ENCODE data around the gene RDH11. TPM values are rescaled to one million over a fixed set of nuclear protein-coding genes. Genes with fewer than 3 reads are reported as not detected.

Gene RDH11
- total RNA-seq, 1 donor from 2014 or later: 25.1 TPM

DNA sequence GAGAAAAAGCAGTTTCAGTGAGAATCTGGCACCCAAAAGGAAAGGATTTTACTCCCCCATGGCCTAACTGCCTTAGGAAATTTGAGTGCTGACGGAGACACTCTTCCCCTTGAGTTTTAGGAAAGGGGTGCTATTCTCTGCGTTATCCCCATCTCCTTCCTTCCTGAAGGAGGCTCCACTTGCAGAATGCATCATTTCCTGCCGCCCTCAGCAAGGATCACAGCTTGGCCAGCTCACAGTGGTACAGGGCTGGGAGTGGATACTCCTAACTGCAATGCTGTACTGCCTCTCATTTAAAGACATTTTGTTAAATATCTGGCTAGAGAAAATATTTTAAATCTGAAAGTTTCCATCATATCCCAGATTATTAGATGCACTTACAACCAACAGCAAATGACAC is 39.1 kb upstream of the RDH11 start:
- TF ChIP-seq, protein P1, sequence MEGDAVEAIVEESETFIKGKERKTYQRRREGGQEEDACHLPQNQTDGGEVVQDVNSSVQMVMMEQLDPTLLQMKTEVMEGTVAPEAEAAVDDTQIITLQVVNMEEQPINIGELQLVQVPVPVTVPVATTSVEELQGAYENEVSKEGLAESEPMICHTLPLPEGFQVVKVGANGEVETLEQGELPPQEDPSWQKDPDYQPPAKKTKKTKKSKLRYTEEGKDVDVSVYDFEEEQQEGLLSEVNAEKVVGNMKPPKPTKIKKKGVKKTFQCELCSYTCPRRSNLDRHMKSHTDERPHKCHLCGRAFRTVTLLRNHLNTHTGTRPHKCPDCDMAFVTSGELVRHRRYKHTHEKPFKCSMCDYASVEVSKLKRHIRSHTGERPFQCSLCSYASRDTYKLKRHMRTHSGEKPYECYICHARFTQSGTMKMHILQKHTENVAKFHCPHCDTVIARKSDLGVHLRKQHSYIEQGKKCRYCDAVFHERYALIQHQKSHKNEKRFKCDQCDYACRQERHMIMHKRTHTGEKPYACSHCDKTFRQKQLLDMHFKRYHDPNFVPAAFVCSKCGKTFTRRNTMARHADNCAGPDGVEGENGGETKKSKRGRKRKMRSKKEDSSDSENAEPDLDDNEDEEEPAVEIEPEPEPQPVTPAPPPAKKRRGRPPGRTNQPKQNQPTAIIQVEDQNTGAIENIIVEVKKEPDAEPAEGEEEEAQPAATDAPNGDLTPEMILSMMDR (IDR thresholded peaks at IDR 0.05): no peak
- Histone ChIP-seq H3K4me1 (no peaks in the 10 kb centered on the region), H3K27ac (no peak overlapping the region), H3K4me3 (no peak overlapping the region), H3K27me3 (no peaks in the 10 kb centered on the region), H3K9me3 (no peaks in the 10 kb centered on the region), H3K36me3 (no peaks in the 10 kb centered on the region)
- DNase-seq (ENCODE audit: low spot score in 2 of 2): no peak
- intact Hi-C loops (cut with DNase I): no loop called here

DNA sequence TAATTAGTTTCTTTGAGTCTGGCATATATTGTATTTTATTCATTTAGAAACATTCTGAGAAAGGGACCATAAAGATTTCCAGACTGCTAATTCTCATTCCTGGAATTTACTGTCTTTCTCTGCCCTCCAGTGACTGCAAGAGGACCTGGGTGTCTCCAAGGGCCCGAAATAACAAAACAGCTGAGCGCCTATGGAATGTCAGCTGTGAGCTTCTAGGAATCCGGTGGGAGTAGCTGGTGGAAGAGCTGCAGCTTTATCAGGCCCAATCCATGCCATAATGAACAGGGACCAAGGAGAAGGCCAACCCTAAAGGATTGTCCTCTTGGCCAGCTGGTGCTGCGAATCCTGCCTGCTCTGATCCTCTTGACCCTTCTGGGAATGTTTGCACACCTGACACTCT is 38.1 kb upstream of the RDH11 start:
- intact Hi-C loops (cut with DNase I): no loop called here

DNA sequence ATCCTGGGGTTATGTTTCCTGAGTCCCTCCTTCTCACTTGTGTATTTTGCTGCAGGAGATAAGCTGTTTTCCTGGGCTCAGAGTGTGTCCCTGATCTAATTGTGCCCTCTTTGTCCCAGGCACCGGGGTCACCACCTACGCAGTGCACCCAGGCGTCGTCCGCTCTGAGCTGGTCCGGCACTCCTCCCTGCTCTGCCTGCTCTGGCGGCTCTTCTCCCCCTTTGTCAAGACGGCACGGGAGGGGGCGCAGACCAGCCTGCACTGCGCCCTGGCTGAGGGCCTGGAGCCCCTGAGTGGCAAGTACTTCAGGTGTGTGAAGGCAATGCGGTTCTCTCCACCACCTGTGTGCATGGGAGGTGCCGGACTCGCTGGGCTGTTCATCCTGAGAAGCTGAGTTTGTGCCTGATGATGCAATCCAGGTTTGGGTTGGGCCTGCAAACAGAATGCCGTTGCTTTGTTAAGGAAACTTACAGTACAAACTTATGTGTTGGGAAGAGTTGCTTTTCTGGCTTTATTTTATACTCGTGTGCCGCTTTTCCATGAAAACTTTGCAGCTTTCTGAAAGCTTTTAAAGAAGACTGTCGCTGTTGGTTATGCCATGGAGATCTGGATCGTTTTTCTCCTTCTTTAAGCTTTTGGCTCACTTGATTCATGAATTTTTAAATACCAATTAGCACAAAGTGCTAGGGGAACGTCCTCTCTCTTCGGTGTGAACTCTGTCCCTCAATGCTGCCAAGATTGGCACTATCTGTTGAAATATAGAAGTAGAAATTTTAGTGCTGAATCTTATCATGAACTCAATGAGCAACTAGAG is 33.7 kb upstream of the RDH11 start:
- no peaks in the 10 kb centered on the region for H3K9me3 ChIP-seq
- no peaks in the 10 kb centered on the region for H3K27me3 ChIP-seq
- H3K36me3 ChIP-seq: no peaks in the 10 kb centered on the region
- intact Hi-C loops (cut with DNase I): no loop called here
- no peak for DNase-seq (ENCODE audit: low spot score in 2 of 2)
- TF ChIP-seq, protein P1 (IDR thresholded peaks at IDR 0.05): no peak
- no peak overlapping the region for H3K27ac ChIP-seq
- no peaks in the 10 kb centered on the region for H3K4me1 ChIP-seq
- no peak overlapping the region for H3K4me3 ChIP-seq

More for the DNA sequence above, 38.1 kb upstream of the RDH11 start:
- TF ChIP-seq, protein P1 (IDR thresholded peaks at IDR 0.05): no peak
- DNase-seq (ENCODE audit: low spot score in 2 of 2): no peak
- Histone ChIP-seq H3K36me3 (no peaks in the 10 kb centered on the region), H3K4me1 (no peaks in the 10 kb centered on the region), H3K27me3 (no peaks in the 10 kb centered on the region), H3K27ac (no peak overlapping the region), H3K4me3 (no peak overlapping the region), H3K9me3 (no peaks in the 10 kb centered on the region)

DNA sequence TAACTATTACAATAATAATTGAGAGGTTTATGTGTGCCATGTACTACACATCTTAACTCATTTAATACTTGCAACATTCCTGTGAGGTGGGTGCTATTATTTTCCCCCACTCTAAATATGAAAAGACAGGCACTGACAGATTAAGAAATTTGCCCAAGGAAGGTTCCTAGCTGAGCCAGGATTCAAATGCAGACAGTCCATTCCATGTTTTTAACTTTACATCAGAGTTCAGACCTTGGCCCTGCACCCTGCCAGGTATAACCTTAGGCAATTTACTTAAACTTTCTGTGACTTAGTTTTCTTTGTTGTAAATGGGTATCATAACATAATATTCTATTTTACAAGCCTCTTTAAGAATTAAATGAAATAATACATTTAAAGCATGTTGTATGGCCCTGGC is 32.7 kb upstream of the RDH11 start:
- no peaks in the 10 kb centered on the region for H3K36me3 ChIP-seq
- no peak overlapping the region for H3K27ac ChIP-seq
- DNase-seq (ENCODE audit: low spot score in 2 of 2): no peak
- H3K4me3 ChIP-seq: no peak overlapping the region
- TF ChIP-seq, protein P1 (IDR thresholded peaks at IDR 0.05): no peak
- H3K4me1 ChIP-seq: no peaks in the 10 kb centered on the region
- intact Hi-C loops (cut with DNase I): no loop called here
- H3K9me3 ChIP-seq: no peaks in the 10 kb centered on the region
- no peaks in the 10 kb centered on the region for H3K27me3 ChIP-seq

DNA sequence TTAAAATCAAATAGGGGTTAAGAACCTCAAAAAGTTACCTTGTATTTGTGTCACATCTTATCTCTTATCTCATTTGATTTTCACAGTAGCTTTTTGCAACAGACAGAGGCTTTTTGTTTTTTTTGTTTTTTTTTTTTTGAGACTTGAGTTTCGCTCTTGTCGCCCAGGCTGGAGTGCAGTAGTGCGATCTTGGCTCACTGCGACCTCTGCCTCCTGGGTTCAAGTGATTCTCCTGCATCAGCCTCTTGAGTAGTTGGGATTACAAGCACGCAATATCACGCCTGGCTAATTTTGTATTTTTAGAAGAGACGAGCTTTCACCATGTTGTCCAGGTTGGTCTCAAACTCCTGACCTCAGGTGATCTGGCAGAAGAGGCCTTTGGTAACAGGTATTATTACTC is 31.8 kb upstream of the RDH11 start:
- DNase-seq (ENCODE audit: low spot score in 2 of 2): no peak
- intact Hi-C loops (cut with DNase I): no loop called here
- H3K9me3 ChIP-seq: no peaks in the 10 kb centered on the region
- H3K27me3 ChIP-seq: no peaks in the 10 kb centered on the region
- TF ChIP-seq, protein P1 (IDR thresholded peaks at IDR 0.05): no peak
- H3K4me1 ChIP-seq: no peaks in the 10 kb centered on the region
- H3K27ac ChIP-seq: no peak overlapping the region
- no peak overlapping the region for H3K4me3 ChIP-seq
- no peaks in the 10 kb centered on the region for H3K36me3 ChIP-seq
